GM12873 (cell line): Measurements from ENCODE around the gene PLOD3.

Source experiments
- CTCF ChIP-seq: IDR thresholded peaks from 2 replicates; pipeline ENCODE4 v1.5.1; 2012; ENCODE audit warnings: low read depth, mild to moderate bottlenecking, moderate library complexity, low read length, control low read depth; ENCODE audit not compliant: insufficient read depth; ENCODE audit errors: missing control alignments

The PLOD3 gene

GRCh38 chr7:101170617-101171441 lies 46.6 kb downstream of the PLOD3 start:
- TF ChIP-seq CTCF: no peak

DNA sequence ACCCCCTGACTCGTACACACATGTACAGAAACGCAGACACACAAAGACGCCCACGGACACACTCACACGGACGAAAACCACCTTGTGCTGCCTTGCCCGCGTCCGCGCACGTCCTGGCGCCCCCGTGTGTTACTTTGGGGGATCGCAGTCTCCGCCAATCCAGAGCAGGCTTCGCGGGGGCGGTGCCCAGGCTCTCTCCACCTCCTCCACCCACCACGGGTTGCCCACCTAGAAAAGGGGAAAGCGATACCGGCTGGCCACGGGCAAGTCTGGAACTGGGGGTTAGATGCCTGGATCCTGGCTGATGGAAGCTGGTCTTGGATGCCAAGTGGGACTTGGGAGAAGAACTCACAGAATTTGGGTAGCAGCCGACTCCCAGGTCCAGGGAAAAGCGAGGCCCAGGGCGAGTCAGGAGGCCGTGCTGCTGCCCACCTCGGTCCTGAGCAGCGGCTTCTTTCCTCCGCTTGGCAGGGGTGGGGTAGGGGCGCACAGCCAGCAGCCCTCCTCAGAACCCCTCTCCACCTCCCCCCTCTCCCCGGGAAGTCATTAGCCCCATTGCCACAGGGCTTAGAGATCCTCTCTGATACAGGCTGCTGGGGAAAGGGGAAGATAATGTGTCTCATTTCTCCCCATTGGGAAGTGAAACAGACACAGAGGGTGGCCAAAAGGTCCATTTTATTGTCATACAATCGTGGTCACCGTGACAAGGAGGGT lies 47.4 kb downstream of the PLOD3 start:
- peak; percentile 96 for TF ChIP-seq CTCF

DNA sequence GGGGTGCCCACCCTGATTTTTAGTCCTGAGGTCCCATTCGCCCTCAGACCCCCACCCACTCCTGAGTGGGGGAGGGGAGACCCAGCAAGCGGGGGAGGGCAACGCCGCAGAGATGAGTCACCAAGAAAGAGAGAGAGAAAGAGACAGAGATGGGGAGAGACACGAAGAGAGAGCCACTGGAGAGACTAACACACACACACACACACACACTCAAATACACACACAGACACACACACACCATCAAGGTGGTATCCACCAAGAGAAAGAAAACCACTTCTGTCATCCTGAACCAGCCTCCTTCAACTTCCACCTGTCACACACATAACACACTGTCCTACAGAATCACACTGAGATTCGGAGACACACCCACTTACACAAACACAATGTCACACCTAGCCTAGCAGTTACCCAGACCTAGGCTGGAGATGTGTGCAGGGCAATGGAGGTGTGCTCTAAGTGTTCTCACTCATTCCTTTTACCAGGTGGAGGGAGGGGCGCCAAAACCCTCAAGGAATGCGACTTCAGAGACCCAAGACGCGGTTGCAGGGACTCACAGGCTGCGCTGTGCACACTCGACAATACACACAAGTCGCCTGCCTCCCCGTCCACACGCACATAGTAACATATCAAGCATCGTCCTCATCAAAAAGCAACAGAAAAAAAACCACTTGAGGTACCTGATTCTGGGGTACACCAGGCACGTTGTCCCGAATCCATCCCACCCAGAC lies 48.1 kb downstream of the PLOD3 start:
- TF ChIP-seq CTCF: no peak

DNA sequence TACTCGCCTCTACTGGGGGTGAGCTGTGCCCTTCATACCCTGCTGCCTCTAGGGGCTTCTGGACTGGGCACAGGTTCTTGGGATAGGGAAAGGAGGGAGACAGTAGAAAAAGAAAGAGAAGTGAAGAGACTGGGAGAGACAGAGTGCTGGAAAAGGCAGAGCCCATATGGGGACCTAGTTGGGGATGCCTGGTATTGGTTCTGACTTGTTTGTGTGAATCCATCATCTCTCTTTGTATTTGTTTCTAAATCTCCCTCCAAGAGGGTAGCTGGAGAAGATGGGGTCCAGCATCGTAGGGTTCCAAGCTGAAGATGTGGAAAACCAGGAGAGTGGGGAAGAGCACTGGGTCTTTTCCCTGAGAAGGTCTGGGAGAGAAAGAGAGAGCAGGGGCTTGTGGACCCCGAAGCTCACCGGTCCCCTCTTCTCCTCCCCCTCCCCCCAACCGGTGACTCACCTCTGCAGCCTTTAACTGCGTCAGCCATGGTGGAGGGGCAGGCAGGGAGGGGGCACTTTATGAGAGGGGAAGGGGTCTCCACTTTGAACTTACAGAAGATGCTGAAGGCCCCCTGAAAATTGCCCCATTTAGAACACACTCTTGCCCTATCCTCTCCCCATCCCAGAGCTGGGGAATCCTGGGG lies 48.9 kb downstream of the PLOD3 start:
- no peak for TF ChIP-seq CTCF

- TF ChIP-seq CTCF: no peak
Observed at GRCh38 chr7:101167645-101168411, 49.6 kb downstream of the PLOD3 start.

DNA sequence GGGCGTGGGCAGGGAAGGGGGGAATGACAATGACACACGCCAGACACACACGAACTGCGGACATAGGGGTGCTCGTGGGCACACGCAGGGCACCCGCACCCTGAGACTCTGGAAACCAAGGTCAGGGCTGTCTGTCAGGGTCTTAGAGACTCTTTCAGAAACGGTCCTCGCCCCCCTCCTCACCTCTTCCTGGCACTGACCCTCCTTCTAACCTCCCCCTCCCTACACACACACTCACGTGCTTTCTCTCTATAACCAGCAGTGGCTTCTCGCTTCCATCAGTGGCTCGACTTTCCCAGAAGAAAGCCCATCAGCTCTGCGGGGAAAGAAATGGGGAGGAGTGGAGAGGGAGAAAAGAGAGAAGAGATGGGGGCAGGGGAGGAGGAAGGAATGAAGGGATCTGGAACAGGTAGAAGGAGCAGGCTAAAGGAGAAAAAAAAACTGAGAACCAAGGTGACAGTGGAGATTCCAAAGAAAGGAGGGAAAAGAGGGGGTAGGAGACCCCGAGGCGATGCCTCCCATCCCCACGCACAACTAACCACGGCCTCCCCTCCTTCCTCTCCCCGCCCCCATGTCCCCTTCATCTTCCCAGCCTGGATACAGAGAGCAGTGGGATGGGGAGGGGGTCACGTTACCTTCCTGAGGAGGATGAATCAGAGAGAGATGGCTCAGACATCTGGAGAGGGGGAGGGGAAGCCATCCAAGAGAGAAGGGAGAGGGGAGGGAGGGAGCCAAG lies 50.3 kb downstream of the PLOD3 start:
- TF ChIP-seq CTCF: no peak
